MV-4-11 (cell line): Measurements from ENCODE around the gene XPR1.
A peak's percentile ranks its signal among the peaks of the same experiment; 100 is the strongest.

Experiments
- DNase-seq: peaks from one replicate; lab custom pipeline; 2025; lab: John Stamatoyannopoulos, UW

XPR1 gene

GRCh38 chr1:180841415-180841814, 209.6 kb downstream of the XPR1 start:
- no peak for DNase-seq

DNA sequence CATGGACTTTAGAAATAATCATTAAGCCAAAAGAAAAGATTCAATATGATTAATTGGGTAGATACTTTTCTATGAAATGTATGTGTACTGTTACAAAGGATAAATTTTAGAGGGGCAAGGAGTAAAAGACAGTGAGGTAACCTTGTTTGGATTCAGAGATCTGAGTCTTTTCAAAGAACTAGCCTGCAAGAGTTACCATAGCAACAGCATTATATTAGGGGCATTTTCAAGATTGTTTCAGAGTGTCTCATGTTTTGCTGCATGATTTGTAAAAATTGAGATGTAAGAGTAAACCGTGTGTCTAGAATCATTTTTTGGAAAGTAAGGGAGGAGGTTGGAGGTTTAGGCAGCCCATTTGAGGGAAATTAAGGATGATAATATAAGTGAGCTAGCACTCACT, 210.2 kb downstream of the XPR1 start:
- no peak for DNase-seq

DNA sequence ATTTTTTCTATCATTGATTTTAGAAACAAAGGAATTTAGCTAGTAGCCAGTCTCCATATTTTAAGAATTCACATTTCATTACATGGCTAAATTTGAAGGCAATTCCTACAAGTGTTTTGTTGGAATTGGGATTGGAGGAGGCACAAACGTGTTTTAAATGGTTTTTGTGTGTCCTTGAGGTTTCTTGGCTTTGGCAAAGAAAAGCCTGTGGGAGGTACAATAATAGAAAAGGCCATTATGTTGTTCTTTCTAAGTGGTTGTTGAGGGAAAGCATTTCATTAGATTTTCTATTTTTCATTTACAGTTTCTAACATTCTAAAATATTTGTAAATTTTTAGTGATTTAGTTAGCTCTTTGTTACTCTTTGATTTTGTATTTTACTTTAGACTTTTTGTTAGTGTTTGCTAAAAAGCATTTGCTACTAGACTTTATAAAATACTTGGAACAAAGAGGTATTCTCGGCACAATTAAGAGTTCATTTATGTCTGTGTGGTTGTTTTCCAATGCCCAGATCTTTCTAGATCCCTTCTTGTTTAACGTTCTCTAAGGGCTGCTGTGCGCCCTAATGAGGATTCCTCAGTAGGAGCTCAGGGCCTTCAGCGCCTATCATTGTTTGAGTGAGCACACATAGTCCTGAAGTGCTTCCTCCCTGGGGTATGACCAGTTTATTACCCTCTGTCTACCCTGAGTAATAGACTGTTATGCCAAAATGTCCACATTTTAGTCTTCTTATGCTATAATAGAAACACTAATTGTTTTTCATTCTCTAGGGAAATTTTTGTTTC, 210.9 kb downstream of the XPR1 start:
- no peak for DNase-seq

- no peak for DNase-seq
Observed at GRCh38 chr1:180845352-180845751, 213.5 kb downstream of the XPR1 start.

DNA sequence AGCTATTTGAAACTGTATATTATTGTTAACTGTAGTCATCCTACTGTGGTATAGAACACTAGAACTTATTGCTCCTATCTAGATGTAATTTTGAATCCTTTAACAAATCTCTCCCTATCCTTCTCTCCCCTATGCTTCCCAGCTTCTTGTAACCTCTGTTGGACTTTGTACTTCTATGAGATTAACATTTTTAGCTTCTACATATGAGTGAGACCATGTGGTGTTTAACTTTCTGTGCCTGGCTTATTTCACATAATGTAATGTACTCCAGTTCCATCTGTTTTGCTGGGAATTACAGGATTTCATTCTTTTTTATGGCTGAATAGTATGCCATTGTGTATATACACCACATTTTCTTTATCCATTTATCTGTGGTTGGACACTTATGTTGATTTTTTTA, 216.4 kb downstream of the XPR1 start:
- DNase-seq: no peak

GRCh38 chr1:180849031-180849775, 217.4 kb downstream of the XPR1 start:
- peak; percentile 7 for DNase-seq

DNA sequence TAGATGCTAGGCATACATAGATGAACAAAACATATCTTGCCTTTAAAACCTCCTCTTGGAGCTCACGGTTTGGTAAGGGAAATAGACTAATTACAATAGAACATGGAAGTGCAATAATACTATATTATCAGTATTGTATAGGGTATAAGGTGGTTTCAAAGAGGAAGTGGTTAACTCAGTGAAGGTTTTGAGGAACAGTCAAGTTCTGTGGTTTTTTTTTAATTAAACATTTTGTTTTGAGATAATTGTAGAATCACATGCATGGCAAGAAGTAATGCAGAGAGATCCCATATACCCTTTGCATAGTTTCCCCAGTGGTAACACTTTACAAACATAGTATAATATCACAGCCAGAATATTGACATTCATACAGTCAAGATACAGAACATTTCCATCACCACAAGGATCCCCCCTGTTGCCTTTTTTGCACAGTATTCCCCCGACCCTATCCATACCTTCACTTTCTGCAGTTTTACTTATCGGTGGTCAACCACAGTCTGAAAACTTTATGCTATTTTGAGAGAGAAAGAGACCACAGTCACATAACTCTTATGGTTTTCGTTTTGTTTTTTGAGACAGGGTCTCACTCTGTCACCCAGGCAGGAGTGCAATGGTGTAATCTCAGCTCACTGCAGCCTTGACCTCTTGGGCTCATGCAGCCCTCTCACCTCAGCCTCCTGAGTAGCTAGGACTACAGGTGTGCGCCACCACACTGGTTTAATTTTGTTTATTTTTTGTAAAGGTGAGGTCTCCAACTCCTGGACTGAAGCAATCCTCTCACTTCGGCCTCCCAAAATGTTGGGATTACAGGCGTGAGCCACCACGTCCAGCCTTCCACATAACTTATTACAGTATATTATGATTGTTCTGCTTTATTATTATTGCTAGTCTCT, 220.4 kb downstream of the XPR1 start:
- DNase-seq: peak; percentile 83

DNA sequence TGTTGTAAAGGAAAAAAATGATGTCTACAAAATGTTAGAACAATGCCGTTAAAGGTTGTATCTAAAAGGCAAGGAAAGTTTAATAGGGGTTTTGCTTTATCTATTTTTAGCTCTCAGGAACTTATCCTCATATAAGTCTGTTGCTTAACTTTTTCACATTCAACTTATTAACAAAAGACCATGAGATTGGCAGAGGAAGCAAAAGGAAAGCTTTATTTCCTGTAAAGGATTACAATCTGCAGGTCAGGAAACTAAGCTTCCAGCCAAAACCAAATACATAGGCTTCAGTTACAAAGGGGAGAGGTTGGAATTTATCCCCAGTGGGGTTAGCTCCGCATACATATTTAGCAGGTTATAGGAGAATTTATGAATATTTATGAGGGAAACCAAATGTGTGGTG, 222.2 kb downstream of the XPR1 start:
- DNase-seq: peak; percentile 30

- DNase-seq: no peak
Observed at GRCh38 chr1:180854456-180854855, 222.6 kb downstream of the XPR1 start.

DNA sequence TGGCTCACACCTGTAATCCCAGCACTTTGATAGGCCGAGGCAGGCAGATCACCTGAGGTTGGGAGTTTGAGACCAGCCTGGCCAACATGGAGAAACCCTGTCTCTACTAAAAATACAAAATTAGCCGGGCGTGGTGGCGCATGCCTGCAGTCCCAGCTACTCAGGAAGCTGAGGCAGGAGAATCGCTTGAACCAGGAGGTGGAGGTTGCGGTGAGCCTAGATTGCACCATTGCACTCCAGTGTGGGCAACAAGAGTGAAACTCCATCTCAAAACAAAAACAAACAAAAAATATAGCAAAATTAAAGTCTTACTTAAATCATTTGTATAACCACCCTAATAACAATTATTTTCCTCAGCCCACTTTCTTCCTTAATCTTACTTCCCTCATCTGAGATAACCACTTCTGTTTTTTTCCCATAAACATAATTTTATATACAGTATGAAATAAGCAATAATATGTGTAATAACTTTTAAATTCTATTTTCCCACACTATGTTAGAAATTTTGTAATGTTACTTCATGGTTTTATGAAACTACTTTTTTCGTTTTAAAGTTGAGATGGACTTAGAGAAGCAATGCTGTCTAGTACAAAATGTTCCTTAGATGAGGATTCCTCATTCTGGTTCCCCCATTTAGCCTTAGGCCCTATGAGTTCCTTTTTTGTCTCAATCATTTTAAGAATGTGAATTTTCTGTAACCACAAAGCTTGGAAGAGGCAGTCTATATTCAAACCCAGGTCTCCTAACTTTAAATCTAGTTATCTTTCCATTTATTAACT, 226.3 kb downstream of the XPR1 start:
- peak; percentile 34 for DNase-seq

GRCh38 chr1:180859306-180859705, 227.5 kb downstream of the XPR1 start:
- DNase-seq: no peak

DNA sequence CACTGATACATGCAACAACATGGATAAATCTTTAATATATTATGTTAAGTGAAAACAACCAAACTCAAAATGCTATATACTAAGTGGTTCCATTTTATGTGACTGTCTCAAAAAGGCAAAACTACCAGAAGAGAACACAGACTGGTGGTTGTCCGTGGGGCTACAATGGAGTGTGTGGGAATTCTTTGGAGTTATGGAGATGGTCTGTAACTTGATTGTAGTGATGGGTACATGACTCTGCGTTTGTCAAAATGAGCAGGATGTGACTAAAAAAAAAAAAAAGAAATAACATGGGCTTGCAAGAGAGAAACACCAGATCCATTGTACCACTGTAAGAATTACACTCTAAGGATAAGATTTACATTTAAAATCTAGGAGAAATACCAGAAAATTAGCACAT, 228.7 kb downstream of the XPR1 start:
- no peak for DNase-seq

DNA sequence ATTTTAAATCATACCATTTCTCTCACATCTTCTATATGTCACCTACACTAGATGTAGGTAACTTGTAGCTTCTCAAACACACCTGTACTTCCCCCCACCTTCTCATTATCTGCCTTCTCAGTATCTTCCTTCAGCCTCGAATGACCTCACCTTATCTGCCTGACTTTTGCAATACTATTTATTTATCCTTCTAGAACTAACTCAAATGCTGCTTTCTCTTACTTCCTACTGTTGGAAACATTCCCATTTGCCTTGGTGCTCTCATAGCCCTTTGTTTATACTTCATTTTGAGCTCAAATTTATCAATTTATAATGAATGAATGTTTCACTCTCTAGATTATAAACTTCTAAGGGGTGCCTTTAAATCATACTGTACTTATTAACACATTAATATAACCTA, 230.5 kb downstream of the XPR1 start:
- DNase-seq: no peak

GRCh38 chr1:180863158-180863775, 231.4 kb downstream of the XPR1 start:
- peak; percentile 25 for DNase-seq

- DNase-seq: peak; percentile 53
Observed at GRCh38 chr1:180881806-180882509, 250.1 kb downstream of the XPR1 start.

DNA sequence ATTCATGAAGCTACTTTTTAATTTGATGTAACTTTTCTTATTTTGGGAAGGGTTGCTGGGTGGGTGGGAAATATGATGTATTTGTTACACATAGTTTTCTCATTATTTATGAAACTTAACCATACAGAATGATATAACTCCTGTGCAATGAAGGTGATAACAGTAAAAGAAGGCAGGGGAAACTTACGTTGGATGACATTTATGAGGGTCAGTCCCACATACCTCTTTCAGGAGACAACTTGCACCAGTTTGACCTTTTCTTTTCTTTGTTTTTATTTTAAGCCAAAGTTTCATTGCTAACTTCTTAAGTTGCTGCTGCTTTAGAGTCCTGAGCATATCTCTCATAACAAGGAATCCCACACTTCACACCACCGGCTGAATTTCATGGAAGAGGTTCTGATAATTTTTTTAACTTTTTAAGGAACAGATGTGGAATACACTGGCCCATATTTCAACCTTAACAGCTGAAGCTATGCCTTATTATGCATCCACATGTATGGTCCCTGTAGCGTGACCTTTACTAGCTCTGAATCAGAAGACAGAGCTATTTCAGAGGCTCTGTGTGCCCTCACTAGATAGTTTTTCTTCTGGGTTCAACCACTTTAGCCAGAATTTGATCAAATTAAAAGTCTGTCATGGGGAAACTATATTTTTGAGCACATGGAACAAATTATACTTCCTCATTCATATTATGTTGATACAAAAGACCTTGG, 252.9 kb downstream of the XPR1 start:
- no peak for DNase-seq

GRCh38 chr1:180886338-180886737, 254.5 kb downstream of the XPR1 start:
- DNase-seq: peak; percentile 49

DNA sequence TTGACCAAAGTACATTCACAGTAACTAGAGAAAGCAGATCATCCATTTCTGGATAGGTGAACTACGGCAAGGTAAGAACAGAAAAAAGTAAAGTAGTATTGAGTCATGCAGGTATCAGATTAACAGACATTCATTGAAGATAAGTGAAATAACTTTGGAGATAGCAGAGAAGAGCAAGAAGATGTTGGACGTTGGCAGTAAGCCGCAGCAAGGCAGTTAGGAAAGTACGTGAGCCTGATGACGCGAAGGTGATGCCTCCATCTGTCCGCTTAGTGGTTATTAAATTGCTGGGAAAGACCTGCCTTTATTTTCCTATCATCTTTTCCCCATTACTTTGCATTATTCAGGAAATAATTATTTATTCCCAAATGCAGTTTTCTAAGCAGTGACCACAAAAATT, 256.0 kb downstream of the XPR1 start:
- DNase-seq: no peak

DNA sequence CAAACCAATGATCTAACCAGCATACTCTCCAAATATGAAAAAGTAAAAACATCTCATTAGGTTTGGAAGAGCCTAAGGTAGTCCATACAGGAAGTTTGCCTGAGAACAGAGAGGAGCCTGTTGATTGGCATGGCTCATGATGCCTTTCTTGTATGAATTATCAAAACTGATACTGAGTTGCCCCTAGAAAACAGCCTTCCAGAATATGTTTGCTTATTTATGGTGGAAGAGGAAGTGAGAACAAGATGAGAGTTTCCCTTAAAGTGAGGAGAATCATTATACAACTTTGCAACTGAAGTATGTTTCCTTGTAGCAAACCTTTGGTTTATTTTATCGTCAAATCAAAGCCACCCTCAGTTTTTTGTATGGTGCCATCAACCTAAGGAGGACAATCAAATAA, 257.0 kb downstream of the XPR1 start:
- peak; percentile 66 for DNase-seq

DNA sequence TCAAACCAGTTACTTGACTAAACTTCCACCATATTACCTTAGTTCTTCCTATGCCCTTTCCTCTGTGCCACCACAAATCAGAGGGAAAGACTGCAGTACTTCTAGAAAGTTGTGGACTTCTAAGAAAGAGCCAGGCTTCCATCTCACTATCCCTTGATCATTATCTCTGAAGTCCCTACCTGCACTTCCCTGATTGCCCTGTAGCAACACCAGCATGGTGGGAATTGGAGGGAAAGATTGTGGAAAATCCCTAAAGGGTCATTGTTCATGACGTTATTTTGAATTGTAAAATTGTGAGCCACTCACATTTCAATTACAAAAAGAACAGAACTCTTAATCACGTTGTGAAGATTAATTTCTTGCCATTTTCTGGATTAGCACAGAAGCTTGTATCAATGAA, 257.5 kb downstream of the XPR1 start:
- DNase-seq: no peak
